GM12892 (cell line): ENCODE measurements around the gene PRKN.

ENCODE experiments used
- DNase-seq: peaks from one replicate; pipeline ENCODE4 v3.0.0; 2011; ENCODE audit not compliant: insufficient read length
- FAIRE-seq: peaks from 2 replicates; lab custom pipeline; 2011; peaks lifted over from hg19 to GRCh38; lab: Jason Lieb, UNC
- POLR2A ChIP-seq: IDR thresholded peaks from 2 replicates; pipeline ENCODE4 v1.6.1; 2011; ENCODE audit warnings: low read depth, low read length, control low read depth
- POLR2AphosphoS5 ChIP-seq: IDR thresholded peaks from 2 replicates; pipeline ENCODE4 v1.6.1; 2011; ENCODE audit warnings: low read depth, low read length, control low read depth
- TAF1 ChIP-seq: IDR thresholded peaks from 2 replicates; pipeline ENCODE4 v1.6.1; 2011; ENCODE audit warnings: low read depth, mild to moderate bottlenecking, control low read depth, low read length, borderline replicate concordance

The PRKN gene

GRCh38 chr6:161686655-161687054, 1040.9 kb downstream of the PRKN start:
- TF ChIP-seq TAF1, result no peak
- TF ChIP-seq POLR2AphosphoS5, result no peak
- TF ChIP-seq POLR2A, result no peak
- DNase-seq, result no peak
- FAIRE-seq, result no peak

GRCh38 chr6:161684731-161685475, 1042.7 kb downstream of the PRKN start:
- FAIRE-seq (no peak), DNase-seq (no peak)
- TF ChIP-seq POLR2AphosphoS5 (no peak), POLR2A (no peak), TAF1 (no peak)

- FAIRE-seq, result no peak
Measured at GRCh38 chr6:161683400-161683799, 1044.2 kb downstream of the PRKN start.

GRCh38 chr6:161682982-161683381, 1044.6 kb downstream of the PRKN start:
- TF ChIP-seq TAF1, result no peak
- TF ChIP-seq POLR2A, result no peak
- no peak for TF ChIP-seq POLR2AphosphoS5
- no peak for FAIRE-seq
- DNase-seq, result no peak

More at GRCh38 chr6:161683400-161683799, 1044.2 kb downstream of the PRKN start:
- no peak for DNase-seq
- TF ChIP-seq POLR2A (no peak), POLR2AphosphoS5 (no peak), TAF1 (no peak)

- no peak for DNase-seq
- TF ChIP-seq POLR2AphosphoS5 (no peak), TAF1 (no peak), POLR2A (no peak)
- FAIRE-seq, result no peak
Measured at GRCh38 chr6:161679980-161680538, 1047.5 kb downstream of the PRKN start.

- DNase-seq (no peak), FAIRE-seq (peak; percentile 46)
- TF ChIP-seq TAF1 (no peak), POLR2A (no peak), POLR2AphosphoS5 (no peak)
Measured at GRCh38 chr6:161677188-161677587, 1050.4 kb downstream of the PRKN start.

DNA sequence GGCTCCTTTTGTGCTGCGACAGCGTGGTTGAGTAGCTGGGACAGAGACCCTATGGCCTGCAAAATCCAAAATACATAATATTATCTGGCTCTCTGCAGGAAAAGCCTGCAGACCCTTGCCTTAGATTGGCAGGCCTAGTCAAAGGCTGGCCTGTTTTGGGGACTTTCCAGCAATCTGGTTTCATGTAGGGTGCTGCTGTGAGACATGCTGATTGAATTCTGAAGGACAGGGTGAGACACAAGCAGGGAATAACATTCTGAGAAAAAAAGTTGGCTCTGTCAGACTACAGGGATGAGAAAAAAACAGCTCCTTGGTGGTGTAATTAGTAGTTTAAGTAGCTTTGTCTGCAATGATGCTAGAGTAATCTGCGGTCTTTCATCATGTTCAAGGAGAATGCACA, 1051.0 kb downstream of the PRKN start:
- FAIRE-seq, result no peak
- DNase-seq, result no peak
- TF ChIP-seq TAF1 (no peak), POLR2AphosphoS5 (no peak)

GRCh38 chr6:161674930-161675682, 1052.5 kb downstream of the PRKN start:
- TF ChIP-seq TAF1, result no peak
- no peak for TF ChIP-seq POLR2AphosphoS5
- no peak for TF ChIP-seq POLR2A
- DNase-seq (no peak), FAIRE-seq (no peak)

- FAIRE-seq (no peak), DNase-seq (no peak)
- TF ChIP-seq TAF1 (no peak), POLR2AphosphoS5 (no peak), POLR2A (no peak)
Measured at GRCh38 chr6:161673026-161673425, 1054.5 kb downstream of the PRKN start.

- TF ChIP-seq POLR2AphosphoS5 (no peak), TAF1 (no peak), POLR2A (no peak)
- FAIRE-seq, result no peak
- no peak for DNase-seq
Measured at GRCh38 chr6:161671117-161671516, 1056.4 kb downstream of the PRKN start.

DNA sequence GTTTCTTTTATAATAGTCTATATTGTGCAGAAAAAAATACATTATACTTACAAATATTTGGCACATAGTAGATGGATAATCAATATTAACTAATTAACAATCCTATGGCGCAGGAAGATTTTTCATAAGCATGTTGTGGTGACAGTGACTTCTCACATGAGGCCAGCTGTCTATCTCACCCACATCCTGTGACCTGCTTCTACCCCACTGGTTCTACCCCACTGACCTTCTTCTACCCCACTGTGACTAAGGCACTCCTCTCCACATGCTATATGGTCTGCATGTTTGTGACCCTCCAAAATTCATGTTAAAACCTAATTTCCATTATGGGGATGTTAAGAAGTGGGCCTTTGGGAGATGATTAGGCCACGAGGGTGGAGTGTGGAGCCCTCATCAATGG, 1058.9 kb downstream of the PRKN start:
- FAIRE-seq (no peak), DNase-seq (no peak)
- TF ChIP-seq POLR2AphosphoS5, result no peak
- TF ChIP-seq POLR2A, result no peak
- TF ChIP-seq TAF1, result no peak
